Smooth muscle cell of the brain vasculature (primary cell): ENCODE measurements around the gene SNX1.
A peak's percentile ranks its signal among the peaks of the same experiment; 100 is the strongest.

Source experiments
- DNase-seq: peaks from one replicate; pipeline ENCODE4 v3.0.0-alpha.2; 2012; ENCODE audit warnings: low read depth, low spot score

SNX1 gene

DNA sequence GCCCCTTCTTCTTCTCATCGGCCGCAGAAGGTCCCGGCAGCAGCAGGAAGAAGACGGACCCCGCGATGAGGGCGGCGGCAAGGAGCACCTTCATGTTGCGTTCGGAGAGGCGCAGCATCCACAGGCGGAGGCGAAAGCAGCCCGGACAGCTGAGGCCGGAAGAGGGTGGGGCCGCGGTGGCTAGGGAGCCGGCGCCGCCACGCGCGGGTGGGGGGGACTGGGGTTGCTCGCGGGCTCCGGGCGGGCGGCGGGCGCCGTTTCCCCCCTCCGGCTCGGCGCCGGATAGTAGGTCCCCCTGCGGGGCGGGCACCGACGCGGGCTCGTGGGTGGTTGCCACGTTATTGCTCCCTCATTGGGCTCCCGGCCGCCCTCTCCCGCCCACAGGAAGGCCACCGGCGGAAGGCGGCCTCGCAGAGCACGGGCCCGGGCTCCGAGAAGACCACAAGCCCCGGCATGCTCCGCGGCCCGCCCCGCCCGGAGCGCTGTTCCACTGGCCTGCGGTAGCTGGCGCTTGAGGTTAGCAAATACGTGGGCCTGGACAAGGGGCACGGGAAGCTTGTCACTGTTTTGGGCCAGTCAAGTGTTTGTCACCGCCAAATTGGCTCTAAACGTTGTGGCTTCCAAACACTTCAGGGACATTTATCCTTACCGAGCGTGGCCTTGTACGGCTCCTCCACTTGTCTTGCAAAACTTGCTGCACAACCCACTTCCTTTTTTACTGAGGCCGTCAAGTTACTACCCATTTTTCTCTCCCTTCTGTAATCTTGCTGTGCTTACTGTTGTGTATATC is 67.3 kb downstream of the SNX1 start, which contains the start of gene PPIB:
TSS of gene PPIB (minus strand) at position 154 of the 790 bp plus-strand sequence. CDS start at position 118, 36 bp downstream.
- peak; percentile 94 for DNase-seq

DNA sequence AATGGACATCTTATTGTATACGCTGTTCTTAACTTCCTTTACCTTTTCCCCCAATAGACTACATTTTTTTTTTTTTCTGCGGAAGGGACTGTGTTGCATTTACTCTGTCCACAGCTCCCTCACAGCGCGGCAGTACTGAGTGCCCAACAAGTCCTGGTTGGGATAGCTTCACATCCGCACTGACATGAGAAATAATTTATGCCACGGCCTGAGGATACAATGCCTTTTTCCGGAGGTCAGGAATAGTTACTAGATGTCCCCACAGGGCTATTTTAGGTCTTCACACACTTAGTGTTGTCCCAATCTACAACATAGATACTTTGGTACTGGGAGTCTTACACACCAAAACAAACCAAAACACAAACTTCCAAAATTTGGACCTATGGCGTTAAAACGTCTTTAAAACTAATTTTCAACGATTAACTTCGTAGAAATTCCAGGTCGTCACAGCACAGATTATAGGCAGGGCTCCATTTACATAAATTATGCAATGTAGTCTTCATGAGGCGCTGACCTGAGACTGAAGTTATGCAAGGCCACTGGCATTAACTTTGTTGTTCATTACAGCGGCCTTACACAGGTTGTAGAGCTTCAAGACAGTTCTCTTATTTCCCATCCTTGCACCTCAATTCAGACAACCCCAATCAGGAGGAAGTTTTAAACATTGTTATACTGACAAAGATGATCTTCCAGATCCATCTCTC is 68.0 kb downstream of the SNX1 start:
- no peak for DNase-seq

- no peak for DNase-seq
Observed at GRCh38 chr15:64164436-64164835, 68.7 kb downstream of the SNX1 start.

- no peak for DNase-seq
Observed at GRCh38 chr15:64166102-64166890, 70.5 kb downstream of the SNX1 start.

DNA sequence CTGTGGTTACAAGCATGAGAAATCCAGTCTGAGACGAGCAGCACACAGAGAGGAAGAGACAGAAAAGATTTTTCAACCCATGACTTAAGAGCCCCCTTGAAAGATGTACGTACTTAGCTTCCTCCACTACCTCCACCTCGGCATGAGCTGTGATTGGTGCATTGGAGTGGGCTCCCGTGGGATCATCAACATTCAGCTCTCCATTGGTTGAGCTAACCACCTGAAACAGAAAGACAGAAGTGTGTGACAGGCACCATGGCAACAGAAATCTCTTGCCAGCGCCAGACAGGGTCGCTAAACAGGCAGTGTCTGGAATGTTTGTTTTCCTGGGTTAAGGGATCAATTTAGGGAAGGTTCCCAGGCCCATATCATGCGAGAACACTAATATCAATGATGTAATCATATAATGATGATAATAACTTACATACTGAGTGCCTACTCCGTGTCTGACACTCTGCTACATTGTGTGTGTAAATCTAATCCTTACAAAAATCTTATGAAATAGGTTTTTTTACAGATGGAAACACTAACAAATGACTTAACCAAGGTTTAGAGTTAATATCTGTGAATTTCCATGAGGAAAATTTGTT is 84.5 kb downstream of the SNX1 start:
- no peak for DNase-seq

DNA sequence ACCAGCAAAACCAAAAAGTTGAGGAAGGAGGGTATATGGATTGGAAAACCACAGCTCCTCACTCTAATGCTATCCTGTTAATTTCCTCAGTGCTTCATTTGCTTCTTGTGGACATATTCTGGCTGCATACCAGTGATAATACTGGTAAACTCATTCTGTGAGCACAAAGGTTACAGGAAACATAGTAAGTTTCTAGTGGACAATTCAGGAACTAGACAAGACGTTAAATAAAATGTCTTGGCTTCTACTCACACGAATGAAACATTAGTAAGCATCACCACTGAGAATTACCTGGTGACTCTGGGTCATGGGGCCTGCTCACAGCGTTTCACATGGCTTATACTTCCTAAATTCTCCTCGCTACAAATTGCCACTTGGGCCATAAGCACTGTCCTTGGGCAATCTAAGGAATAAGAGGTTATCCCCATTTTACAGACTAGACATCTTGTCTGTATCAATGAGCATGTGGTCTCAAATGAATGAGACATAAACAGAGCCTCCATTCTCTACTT is 87.1 kb downstream of the SNX1 start:
- DNase-seq, result no peak

GRCh38 chr15:64185146-64185911 is 89.5 kb downstream of the SNX1 start:
- DNase-seq, result no peak

DNA sequence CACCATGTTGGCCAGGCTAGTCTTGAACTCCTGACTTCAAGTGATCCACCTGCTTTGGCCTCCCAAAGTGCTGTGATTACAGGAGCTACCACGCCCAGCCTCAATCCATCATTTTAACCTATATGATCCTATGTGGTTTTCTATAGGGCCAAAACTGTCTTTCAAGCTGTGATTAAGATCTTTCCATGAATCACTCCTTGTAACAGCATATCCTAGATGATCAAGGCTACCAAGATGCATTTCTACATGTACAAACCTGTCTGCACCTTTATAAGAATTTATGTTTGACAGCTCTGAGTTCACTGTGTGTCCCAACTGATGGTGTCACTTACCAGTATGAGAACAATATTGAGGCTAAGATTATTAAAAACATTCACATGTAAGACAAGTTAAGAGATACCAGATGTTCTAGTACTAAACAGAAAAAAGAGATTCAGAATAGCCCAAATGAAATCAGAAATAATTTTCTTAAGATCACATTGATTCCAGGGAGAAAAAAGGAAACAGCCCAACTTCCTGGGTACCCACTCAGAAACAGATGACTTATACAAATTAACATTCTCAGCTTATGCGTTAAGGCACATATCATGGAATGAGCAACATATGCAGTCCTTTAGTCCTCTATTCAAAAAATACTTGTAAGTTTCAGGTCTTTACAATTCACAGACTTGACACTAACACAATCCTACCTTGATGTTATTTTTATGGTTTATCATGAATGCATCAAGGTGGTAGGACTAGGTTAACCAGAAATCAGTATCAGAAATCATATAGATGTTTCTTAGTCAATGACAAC is 91.8 kb downstream of the SNX1 start:
- no peak for DNase-seq
